HT1080 (cell line): ENCODE results near the gene CSRNP3. TPM values are rescaled to one million over a fixed set of nuclear protein-coding genes. Genes with fewer than 3 reads are reported as not detected.
"Not testable (repeated sequence)": the region's sequence is repeated elsewhere in the genome, so short reads cannot be mapped to it uniquely, and the experiment has no call there.

Experiments
- DNase-seq: peaks from one replicate; pipeline ENCODE4 v3.0.0-alpha.2; 2015; ENCODE audit warnings: low read depth
- total RNA-seq: library from RNA; depleted of rRNA; stranded (reverse); fragments of >200 nt; shearing (Covaris generic); gene quantifications from 2 replicates; pipeline ENCODE4 v1.2.3, GENCODE V29; 2014

CSRNP3 gene
- total RNA-seq, 1 experiment from 2014 or later: not detected

DNA sequence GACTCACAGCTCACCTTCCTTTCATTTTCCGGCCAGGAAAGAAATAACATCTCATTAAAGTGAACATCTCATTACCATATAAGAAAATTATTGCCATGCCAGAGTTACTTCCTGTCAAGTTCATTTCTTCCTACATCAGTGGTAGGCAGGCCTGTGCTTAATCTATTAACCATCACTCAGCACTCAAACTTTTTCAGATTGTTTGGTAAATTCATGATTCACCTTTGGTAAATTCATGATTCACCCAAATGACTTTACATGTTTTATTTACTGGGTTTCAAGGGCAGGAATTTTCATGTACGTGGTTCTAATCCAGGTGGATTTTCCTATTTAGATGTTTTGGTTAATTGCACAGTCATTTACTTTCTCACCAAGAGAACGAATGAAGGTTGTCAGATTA, 116.5 kb downstream of the CSRNP3 start:
- no peak for DNase-seq

- no peak for DNase-seq
These were observed 117.9 kb downstream of the CSRNP3 start for GRCh38 chr2:165587335-165587938.

GRCh38 chr2:165590999-165591398, 121.5 kb downstream of the CSRNP3 start:
- not testable (repeated sequence) for DNase-seq

GRCh38 chr2:165593081-165593480, 123.6 kb downstream of the CSRNP3 start:
- no peak for DNase-seq

- no peak for DNase-seq
These were observed 124.9 kb downstream of the CSRNP3 start for GRCh38 chr2:165594231-165594934.

DNA sequence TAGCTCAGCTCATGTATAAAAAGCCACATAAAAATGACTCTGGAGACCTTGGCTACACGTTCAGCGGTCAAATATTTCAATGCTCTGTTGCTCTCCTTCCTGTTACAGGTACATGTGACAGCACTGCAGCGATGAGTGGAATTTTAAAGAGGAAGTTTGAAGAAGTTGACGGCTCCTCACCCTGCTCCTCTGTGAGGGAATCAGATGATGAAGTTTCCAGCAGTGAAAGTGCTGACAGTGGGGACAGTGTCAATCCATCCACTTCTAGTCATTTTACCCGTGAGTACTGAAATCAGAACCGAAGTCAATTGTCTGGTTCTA, 125.4 kb downstream of the CSRNP3 start:
- DNase-seq: no peak

DNA sequence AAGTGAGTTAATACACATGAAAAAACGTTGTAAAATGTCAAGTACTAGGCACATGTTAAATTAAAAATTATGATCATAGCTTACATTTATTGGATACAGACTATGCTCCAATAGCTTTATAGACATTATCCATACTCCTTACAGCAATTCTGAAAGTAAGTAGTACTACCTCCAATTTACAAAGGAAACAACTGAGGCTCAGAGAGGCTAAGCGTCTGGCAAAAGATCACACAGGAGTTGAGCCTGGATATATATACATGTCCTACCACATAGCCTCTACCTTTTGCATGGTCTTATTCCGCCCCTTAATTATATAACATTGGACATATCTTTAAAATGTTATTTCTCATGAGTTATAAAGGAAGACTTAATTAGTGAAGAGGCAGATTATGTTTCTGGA, 127.3 kb downstream of the CSRNP3 start:
- no peak for DNase-seq

- DNase-seq: no peak
These were observed 131.8 kb downstream of the CSRNP3 start for GRCh38 chr2:165601065-165601830.

DNA sequence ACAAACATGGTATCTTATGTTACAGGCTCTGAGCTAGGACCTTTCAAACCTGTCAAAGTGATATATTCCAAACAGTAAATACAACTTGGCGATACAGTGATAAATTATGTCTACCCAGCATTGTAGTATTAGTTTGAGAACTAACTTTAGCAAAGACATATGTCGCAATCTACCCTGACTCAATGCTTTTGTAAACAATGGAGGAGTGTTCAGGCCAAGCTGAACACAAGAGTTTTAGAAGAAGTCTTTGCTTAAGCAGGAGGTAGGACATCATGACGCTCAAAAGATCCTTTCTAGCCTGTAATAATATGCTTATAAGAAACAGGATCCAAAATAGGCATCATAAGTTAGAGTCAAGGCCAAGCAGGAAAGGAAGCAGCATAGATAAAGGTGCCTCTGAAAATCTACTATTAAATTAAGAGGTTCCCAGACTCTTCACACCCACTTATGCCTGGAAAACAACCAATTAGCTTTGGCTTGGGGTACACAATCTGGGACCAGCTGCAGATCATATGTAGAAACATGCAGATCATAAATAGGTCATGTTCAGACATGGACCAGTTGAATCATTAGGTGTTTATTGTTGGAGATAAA, 132.5 kb downstream of the CSRNP3 start:
- peak; percentile 34 for DNase-seq

GRCh38 chr2:165609672-165610071, 140.2 kb downstream of the CSRNP3 start:
- no peak for DNase-seq

GRCh38 chr2:165610591-165611029, 141.1 kb downstream of the CSRNP3 start:
- DNase-seq: no peak

DNA sequence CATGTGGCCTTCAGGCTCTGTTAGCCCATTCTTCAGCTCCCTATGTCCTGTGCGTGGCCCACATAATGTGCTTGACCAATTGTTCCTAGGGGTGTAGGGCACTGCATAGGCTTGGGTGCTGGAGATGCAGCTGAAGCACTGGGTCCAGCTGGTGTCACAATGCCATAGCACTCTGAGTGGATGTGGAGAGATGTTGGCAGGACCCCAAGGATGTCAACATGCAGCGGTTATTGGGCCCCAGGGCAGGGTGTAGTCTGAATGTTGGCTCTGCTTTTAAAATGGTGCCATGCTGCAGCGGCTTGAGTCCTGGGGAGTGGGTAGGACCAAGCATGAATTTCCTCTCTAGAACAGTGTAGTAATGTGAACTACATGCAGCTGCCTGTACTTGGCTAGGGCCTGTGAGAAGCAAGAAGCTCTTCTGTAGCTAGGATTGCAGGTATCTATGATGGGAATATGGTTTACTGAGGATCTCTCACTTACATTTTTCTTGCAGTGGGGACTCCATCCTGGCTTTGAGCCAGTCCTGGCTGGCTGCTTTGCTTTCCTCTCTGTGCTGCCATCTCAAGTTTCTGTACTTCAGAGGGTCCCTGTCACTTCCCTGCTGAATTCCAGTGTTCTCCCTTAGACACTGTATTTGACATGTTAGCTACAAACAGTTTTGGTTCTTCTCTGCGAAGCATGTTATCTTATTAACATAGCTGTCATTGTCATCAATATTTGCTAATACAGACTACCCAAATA, 148.4 kb downstream of the CSRNP3 start:
- DNase-seq: no peak

DNA sequence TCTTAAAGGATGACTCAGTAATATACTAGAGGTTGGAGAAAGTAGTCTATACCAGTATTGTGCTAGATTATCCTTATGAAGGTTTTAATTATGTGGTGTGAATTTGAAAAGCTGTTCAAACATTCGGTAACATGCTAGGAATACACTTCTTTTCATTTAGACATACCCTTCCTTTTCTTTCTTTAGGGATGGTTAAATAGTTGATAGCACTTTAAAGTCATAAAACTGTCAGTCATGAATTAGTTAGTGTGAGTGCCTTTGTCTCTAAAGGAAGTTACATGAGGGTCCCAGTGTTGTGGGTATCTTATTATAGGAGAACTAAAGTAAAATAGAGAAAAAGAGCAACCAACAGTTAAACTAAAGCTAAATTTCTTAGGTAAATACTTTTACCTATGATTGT, 149.3 kb downstream of the CSRNP3 start:
- no peak for DNase-seq

DNA sequence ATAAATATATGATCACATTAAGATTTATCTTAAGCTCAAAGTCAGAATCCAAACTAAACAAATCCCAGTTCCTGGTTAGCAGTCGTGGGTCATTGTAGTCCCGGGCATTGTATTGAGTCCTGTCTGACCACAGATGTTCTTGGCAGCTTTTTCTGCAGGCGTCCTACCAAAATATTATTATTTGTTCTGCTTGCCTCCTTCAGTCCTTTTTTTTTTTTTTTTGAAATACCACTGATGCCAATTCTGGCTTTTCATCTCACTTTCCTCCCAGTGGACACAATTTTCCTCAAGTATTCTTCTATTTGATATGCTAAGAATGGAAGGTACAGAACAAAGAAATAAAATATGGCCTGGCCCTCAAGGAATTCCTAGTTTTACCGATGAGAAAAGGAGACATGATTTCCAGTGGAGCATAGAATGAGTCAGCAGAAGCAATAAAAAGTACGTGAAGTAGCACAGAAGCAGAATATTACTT, 151.6 kb downstream of the CSRNP3 start:
- peak; percentile 40 for DNase-seq

- DNase-seq: no peak
These were observed 153.7 kb downstream of the CSRNP3 start for GRCh38 chr2:165623161-165623560.

DNA sequence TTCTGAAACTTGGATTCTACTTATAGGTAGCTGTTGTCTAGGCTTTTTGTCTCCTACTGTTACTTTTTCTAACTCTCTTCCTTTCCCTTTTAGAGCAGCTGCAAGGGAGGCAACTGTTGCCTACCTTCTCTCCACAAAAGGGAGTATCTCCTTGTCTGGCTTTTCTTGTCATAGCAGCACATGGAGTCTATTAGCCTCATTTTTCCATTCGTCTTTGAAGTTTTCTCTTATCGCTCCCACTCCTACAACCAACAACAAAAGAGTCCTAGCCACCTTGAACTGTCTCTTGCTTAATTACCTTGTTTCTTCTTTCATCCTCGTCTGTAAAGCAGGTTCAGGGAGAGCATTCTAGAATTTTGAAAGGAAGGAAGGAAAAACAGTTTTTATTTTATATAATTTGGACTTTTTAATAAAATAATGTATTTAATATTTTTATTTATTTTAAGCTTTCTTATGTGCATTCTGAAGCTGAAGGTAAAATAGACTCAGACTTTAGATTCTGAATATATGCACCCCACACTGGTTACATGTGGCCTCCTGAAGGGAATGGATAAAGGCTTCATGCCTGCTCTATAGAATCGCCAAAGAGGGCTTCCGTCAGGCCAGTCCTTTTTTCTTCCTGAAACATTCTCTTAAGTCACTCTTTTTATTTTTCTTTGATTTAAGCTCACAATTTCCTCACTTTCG, 154.4 kb downstream of the CSRNP3 start:
- DNase-seq: no peak

DNA sequence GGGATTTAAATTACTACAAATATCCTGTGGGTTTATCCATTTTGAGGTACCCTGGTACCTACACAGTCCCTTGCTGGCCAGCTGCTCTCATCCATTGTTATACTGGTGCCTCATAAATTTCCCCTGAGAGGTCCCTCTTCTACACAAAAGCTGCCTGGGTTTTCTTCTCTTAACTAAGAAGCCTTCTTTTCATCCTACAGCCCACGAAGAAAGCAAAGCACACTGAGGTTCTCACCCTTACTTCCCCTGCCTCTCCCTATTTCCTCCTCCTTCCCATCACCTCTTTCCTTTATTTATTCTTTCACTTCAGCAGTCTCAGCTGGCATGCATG, 154.9 kb downstream of the CSRNP3 start:
- no peak for DNase-seq

- peak; percentile 83 for DNase-seq
These were observed 158.0 kb downstream of the CSRNP3 start for GRCh38 chr2:165627470-165627869.

DNA sequence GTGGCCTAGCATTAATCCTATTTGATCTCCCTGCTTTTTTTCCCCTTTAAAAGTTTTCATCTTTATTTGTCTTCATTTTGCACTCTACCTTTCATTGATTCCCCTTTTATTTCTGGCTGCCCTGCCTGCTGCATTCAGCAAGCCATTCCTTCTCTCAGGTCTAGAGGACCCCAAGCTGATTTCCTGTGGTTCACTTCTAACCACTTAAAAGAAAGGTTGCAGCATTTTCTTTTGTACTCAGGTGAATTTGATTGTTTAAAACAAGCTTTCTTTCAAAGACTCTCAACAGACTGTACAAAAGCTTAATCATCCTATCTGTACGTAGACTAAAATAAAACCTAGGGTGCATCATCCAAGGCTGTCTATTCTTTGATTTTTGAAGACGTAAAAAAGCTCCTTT, 160.3 kb downstream of the CSRNP3 start:
- no peak for DNase-seq

GRCh38 chr2:165630236-165630635, 160.7 kb downstream of the CSRNP3 start:
- no peak for DNase-seq

DNA sequence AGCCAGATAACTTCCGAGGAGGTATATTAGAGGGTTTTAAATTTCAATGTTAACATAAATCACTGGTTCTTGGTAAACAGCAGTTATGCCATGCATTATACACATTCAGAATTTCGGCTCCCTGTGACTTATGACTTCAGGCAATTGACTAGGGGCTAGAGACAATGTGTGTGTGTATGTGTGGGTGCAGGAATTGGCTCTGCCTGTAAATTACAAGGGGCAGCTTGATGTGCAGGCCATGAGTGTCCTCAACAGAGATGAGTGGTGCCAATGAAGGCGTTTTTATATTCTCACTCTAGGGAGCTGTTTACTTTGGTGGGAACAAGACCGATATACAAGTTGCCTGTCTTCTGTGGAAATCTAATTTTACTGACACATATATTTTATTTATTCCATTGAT, 161.6 kb downstream of the CSRNP3 start:
- no peak for DNase-seq
